Heart right ventricle (tissue), 16 donors: ENCODE data around the gene ING2. TPM values are rescaled to one million over a fixed set of nuclear protein-coding genes. Genes with fewer than 3 reads are reported as not detected.
"Not testable (repeated sequence)": the region's sequence is repeated elsewhere in the genome, so short reads cannot be mapped to it uniquely, and the experiment has no call there.

Source experiments
- ATAC-seq, 8 donors: fragments of 200-7000 bp; cut with Tn5 transposase; one replicate each; pipeline ENCODE4 v1.9.1; 2020; ENCODE audit warnings: mild to moderate bottlenecking in 8 of 8, moderate library complexity in 8 of 8, moderate number of reproducible peaks in 1 of 8
- DNase-seq, 2 donors: peaks; one replicate each; pipeline ENCODE4 v3.0.0-alpha.2; 2020
- H3K27ac ChIP-seq, 10 donors: fragments of 200-600 bp; sonication (generic) in 2 of 10; one replicate each; pipeline versions ENCODE4 v1.5.0 to v1.8.0; 2020 to 2022; ENCODE audit warnings: mild to moderate bottlenecking in 3 of 10
- H3K27me3 ChIP-seq, 7 donors: fragments of 200-600 bp; one replicate each; pipeline ENCODE4 v1.8.0; 2021 to 2022; ENCODE audit warnings: mild to moderate bottlenecking in 2 of 7
- H3K36me3 ChIP-seq, 9 donors: fragments of 200-600 bp; sonication (generic) in 1 of 9; one replicate each; pipeline versions ENCODE4 v1.5.0 to v1.8.0; 2020 to 2022; ENCODE audit warnings: mild to moderate bottlenecking in 2 of 9
- H3K4me1 ChIP-seq, 9 donors: fragments of 200-600 bp; sonication (generic) in 1 of 9; one replicate each; pipeline versions ENCODE4 v1.5.0 to v1.8.0; 2020 to 2022; ENCODE audit warnings: mild to moderate bottlenecking in 4 of 9
- H3K4me3 ChIP-seq, 10 donors: fragments of 200-600 bp; sonication (generic) in 2 of 10; one replicate each; pipeline versions ENCODE4 v1.5.0 to v1.8.0; 2020 to 2022; ENCODE audit warnings: mild to moderate bottlenecking in 7 of 10, moderate library complexity in 2 of 10
- H3K9me3 ChIP-seq, 11 donors: fragments of 200-600 bp in 10 of 11; sonication (generic) in 2 of 11; one replicate each; pipeline versions ENCODE4 v1.5.0 to v1.8.0; 2013 to 2022; ENCODE audit warnings: mild to moderate bottlenecking in 2 of 11, control low read depth in 1 of 11, moderate library complexity in 1 of 11
- WGBS, 2 donors: extraction: QIAGEN DNeasy Blood & Tissue Kit; methylation state at CpG; one replicate each; pipeline ENCODE4 v1.1.7; 2013; ENCODE audit warnings: inconsistent platforms in 1 of 2; 5-methylcytosine and 5-hydroxymethylcytosine counted together
- intact Hi-C, 10 donors: fragments of 100-400 bp; cut with DNase I; formaldehyde crosslinking; loops; one replicate each; pipeline versions ENCODE4 v1.11.1 to v1.14.2; 2022
- polyA plus RNA-seq, 2 donors: library from polyadenylated mRNA; stranded (reverse); fragments of 200-250 nt; gene quantifications; one replicate each; pipeline ENCODE4 v1.2.3, GENCODE V29; 2013
- total RNA-seq, 10 donors: library from RNA; stranded (reverse); fragmentation: NEBNext Ultra II Directional in 3 of 10; extraction: Animal tissue kit (Norgen Biotek cat#: 25700) in 3 of 10; gene quantifications; one replicate each; pipeline versions ENCODE4 v1.2.1 to v1.2.4, GENCODE V29; 2021 to 2023
- TF ChIP-seq, protein P1 (sequence below), 9 donors: fragments of 200-600 bp; sonication (generic) in 2 of 9; IDR thresholded peaks; one replicate each; pipeline versions ENCODE4 v1.5.0 to v1.8.0; 2021 to 2022; ENCODE audit warnings: antibody characterized with exemption in 9 of 9, mild to moderate bottlenecking in 5 of 9, moderate library complexity in 1 of 9
- donor health status: Arrhythmogenic right ventricular cardiomyopathy.
- donor health status: ischemic (EF 13 %, LVEDD 7.1; RV severe dilation, severe dysfunction).
- donor health status: healthy with polysubstance abuse.
- donor health status: DM: no; HTN: yes; CAD: no.
- donor health status: DM: no; HTN: no; CAD: no.
- donor health status: ischemic (EF 25% LVEDD 6.9; RV normal size, moderate dysfunction).
- donor health status: ischemic (EF 25% LVEDD 5.7; RV mildly dilated, moderate dysfunction).
- donor health status: healthy.
- donor health status: DM: yes; HTN: yes; CAD: no.
- donor health status: Ischemic cardiomyopathy.
- donor health status: ischemic (EF 35%, LVEDD 5.7; RV mildly dilated, moderate dysfunction).
- donor health status: nonischemic (EF 11% LVEDD 7.7; RV severe dilation, severe dysfunction).
- donor health status: DM: yes; HTN: yes; CAD: no.
- donor health status: PGD.
- donor health status: ischemic (EF 29% LVEDD 5.4; RV normal size, mild dysfunction).
- donor health status: nonischemic (EF 23%, LVEDD 6.1; RV moderate dilation, normal function).

ING2 gene
- total and polyA plus RNA-seq, 12 donors = 1.7 to 8.6 (median 5.2) TPM

DNA sequence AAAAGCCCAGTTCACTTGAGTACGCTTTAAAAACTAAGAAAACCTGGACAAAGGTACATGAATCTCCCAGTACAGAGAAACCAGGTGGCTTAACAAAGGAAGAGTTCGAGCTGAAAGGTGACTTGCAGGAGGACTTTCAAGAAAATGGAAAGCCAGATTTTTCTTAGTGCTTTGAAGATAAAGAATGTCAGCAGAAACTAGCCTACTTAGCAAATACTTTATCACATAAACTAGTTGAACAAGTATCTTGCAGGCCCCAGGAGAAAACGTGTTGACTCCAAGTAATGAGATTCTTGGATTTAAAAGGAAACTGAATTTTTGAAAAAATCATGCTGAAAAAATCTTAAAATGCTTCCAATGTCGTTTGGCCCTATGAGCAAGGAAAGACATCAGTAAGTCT lies 34.0 kb upstream of the ING2 start:
- TF ChIP-seq, protein P1, sequence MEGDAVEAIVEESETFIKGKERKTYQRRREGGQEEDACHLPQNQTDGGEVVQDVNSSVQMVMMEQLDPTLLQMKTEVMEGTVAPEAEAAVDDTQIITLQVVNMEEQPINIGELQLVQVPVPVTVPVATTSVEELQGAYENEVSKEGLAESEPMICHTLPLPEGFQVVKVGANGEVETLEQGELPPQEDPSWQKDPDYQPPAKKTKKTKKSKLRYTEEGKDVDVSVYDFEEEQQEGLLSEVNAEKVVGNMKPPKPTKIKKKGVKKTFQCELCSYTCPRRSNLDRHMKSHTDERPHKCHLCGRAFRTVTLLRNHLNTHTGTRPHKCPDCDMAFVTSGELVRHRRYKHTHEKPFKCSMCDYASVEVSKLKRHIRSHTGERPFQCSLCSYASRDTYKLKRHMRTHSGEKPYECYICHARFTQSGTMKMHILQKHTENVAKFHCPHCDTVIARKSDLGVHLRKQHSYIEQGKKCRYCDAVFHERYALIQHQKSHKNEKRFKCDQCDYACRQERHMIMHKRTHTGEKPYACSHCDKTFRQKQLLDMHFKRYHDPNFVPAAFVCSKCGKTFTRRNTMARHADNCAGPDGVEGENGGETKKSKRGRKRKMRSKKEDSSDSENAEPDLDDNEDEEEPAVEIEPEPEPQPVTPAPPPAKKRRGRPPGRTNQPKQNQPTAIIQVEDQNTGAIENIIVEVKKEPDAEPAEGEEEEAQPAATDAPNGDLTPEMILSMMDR (IDR thresholded peaks at IDR 0.05) = no peak
- H3K4me3 ChIP-seq = no peak overlapping the region
- no peaks in the 10 kb centered on the region for H3K27me3 ChIP-seq
- H3K27ac ChIP-seq = no peak overlapping the region
- H3K4me1 ChIP-seq = peaks cover 0 to 33% (median 8%) of the 10 kb centered on the region in 9 donors
- H3K9me3 ChIP-seq = peaks cover 0 to 4% (median 0%) of the 10 kb centered on the region in 11 donors
- intact Hi-C loops = loop anchor here in 8 of 10 donors (2.0 to 10.0 kb wide), 7 partner anchors 36 to 696 kb away; partner anchors contain the start of genes RWDD4 (in 4 of the 8), TRAPPC11 (in 4 of the 8) and ING2 (in 1 of the 8)
- WGBS, 2 donors = 70 to 71% methylated on average over 4 of the region's 4 CpGs
- H3K36me3 ChIP-seq = no peaks in the 10 kb centered on the region
- DNase-seq (no peak), ATAC-seq (no peak)

DNA sequence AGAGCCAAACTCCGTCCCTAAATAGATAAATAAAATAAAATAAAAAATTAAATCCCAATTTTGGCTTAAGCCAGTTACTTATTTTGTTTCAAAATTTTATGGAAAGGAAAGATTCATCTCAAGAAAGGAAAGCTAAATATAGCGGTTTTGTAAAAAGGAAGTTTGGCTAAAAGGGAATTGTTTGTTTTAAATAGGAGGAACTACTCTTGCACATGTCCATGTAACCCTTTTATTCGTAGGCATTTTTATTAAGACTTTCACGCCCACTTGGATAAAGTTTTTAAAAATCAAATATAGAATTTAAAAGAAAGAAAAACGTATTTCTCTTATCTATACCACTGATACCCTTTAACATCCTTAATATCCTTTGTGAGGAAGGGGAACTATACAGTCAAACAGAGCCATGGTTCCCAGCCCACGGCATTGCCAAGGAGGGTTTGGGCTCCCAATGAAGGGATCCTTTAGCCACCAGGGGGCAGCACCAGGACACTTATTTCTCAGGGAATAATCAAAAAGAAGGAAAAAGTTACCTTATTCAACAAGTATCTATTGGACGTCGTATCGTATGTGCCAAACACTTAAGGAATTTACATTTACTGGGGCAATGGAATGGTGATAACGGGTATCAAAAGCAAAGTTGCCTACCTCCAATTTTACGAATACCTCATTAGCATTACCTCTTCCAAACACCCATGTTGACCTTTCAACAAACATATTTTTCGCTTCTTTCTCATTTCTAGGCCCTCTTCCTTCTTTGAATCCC lies 32.7 kb upstream of the ING2 start:
- intact Hi-C loops = loop anchor here (1.0 to 10.0 kb wide), 9 partner anchors 35 to 695 kb away; partner anchors contain the start of genes RWDD4 (in 4 of the 10), TRAPPC11 (in 4 of the 10) and ING2 (in 1 of the 10)
- Histone ChIP-seq H3K4me3 (peak overlapping the region in 6 of 10 donors; percentile 3 to 36 (median 12)), H3K4me1 (peaks cover 0 to 25% (median 8%) of the 10 kb centered on the region in 9 donors), H3K36me3 (no peaks in the 10 kb centered on the region), H3K9me3 (peaks cover 0 to 4% (median 0%) of the 10 kb centered on the region in 11 donors), H3K27me3 (peaks cover 0 to 8% (median 0%) of the 10 kb centered on the region in 7 donors), H3K27ac (peak overlapping the region in 4 of 10 donors; percentile 16 to 53 (median 30))
- 25 to 32% methylated on average over 12 of the region's 12 CpGs for WGBS, 2 donors
- ATAC-seq = peak; percentile 68 to 95 (median 92)
- TF ChIP-seq, protein P1 (IDR thresholded peaks at IDR 0.05) = peak; percentile 85 to 97 (median 91)
- DNase-seq = peak; percentile 78 to 88

DNA sequence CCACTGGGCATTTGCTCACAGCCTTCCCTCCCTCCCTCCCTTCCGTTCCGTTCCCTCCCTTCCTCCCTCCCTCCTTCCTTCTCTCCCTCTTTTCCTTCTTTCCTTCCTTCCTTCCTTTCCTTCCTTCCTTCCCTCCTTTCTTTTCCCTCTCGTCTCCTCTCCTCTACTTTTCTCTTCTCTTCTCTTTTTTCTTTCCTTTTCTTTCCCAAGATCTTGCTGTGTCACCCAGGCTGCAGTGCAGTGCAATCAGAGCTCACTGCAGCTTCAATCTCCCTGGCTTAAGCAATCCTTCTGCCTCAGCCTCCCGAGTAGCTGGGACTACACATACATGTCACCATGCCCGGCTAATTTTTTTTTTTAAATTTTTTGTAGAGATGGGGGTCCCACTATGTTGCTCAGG lies 26.7 kb upstream of the ING2 start:
- intact Hi-C loops = loop anchor here in 6 of 10 donors (10.0 kb wide), 3 partner anchors 127 to 687 kb away; partner anchors contain the start of genes RWDD4 (in 4 of the 6) and TRAPPC11 (in 4 of the 6)
- DNase-seq = no peak
- no peaks in the 10 kb centered on the region for H3K36me3 ChIP-seq
- ATAC-seq = no peak
- peaks cover 0 to 8% (median 0%) of the 10 kb centered on the region in 7 donors for H3K27me3 ChIP-seq
- peaks cover 0 to 5% (median 0%) of the 10 kb centered on the region in 9 donors for H3K4me1 ChIP-seq
- 35 to 40% methylated on average over 5 of the region's 5 CpGs for WGBS, 2 donors
- H3K9me3 ChIP-seq = no peaks in the 10 kb centered on the region
- no peak overlapping the region for H3K4me3 ChIP-seq
- H3K27ac ChIP-seq = no peak overlapping the region
- TF ChIP-seq, protein P1 (IDR thresholded peaks at IDR 0.05) = no peak

DNA sequence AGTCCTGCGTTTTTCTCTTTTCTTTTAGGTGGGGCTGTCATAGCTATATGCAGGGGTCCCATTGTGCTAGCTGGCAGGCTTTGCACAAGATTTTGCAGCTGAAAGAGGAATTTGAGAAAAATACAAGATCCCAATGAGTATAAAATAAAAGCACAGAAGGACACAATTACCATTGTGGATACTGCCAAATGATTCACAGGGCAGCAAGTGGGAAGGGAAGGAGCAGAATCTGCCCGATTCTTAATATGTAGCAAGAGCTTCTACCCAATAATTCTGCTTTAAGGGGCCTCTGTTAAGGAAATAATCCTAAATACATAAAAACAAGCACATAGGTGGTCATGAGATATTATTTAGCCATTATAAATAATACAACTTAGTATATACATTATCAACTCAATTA lies 25.9 kb upstream of the ING2 start:
- no peaks in the 10 kb centered on the region for H3K9me3 ChIP-seq
- intact Hi-C loops = loop anchor here in 6 of 10 donors (10.0 kb wide), 3 partner anchors 126 to 686 kb away; partner anchors contain the start of genes RWDD4 (in 4 of the 6) and TRAPPC11 (in 4 of the 6)
- no peaks in the 10 kb centered on the region for H3K36me3 ChIP-seq
- WGBS, 2 donors = 78 to 83% methylated on average over 2 of the region's 2 CpGs
- H3K4me3 ChIP-seq = no peak overlapping the region
- ATAC-seq (no peak), DNase-seq (no peak)
- peaks cover 0 to 5% (median 0%) of the 10 kb centered on the region in 9 donors for H3K4me1 ChIP-seq
- TF ChIP-seq, protein P1 (IDR thresholded peaks at IDR 0.05) = no peak
- no peak overlapping the region for H3K27ac ChIP-seq
- peaks cover 0 to 8% (median 0%) of the 10 kb centered on the region in 7 donors for H3K27me3 ChIP-seq

DNA sequence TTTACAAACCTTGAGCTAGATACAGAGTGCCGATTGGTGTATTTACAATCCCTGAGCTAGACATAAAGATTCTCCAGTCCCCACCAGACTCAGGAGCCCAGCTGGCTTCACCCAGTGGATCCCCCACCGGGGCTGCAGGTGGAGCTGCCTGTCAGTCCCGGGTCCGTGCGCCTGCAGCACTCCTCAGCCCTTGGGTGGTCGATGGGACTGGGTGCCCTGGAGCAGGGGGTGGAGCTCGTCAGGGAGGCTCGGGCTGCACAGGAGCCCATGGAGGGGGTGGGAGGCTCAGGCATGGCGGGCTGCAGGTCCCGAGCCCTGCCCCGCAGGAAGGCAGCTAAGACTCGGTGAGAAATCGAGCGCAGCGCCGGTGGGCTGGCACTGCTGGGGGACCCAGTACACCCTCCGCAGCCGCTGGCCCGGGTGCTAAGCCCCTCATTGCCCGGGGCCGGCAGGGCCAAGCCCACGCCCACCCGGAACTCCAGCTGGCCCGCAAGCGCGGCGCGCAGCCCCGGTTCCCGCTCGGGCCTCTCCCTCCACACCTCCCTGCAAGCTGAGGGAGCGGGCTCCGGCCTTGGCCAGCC lies 22.3 kb upstream of the ING2 start:
- intact Hi-C loops, H3K4me3 ChIP-seq, H3K27ac ChIP-seq, H3K27me3 ChIP-seq, ATAC-seq, H3K4me1 ChIP-seq, H3K36me3 ChIP-seq, H3K9me3 ChIP-seq, DNase-seq: not testable (repeated sequence)
- WGBS, 2 donors = 96 to 97% methylated on average over 23 to 33 of the region's 33 CpGs
